Tibial nerve (tissue), 4 donors: ENCODE data around the gene LHFPL5. TPM values are rescaled to one million over a fixed set of nuclear protein-coding genes. Genes with fewer than 3 reads are reported as not detected.

Source experiments
- DNase-seq, 2 donors: peaks; one replicate each; pipeline ENCODE4 v3.0.0-alpha.2; 2019; ENCODE audit warnings: low spot score in 2 of 2
- H3K27ac ChIP-seq, 4 donors: fragments of 200-600 bp; sonication (generic) in 3 of 4; one replicate each; pipeline ENCODE4 v1.5.1; 2017 to 2019; ENCODE audit warnings: mild to moderate bottlenecking in 1 of 4
- H3K27me3 ChIP-seq, 2 donors: fragments of 200-600 bp; sonication (generic) in 1 of 2; one replicate each; pipeline versions ENCODE4 v1.5.1 to v1.6.0; 2017 to 2019
- H3K36me3 ChIP-seq, 3 donors: fragments of 200-600 bp; sonication (generic); one replicate each; pipeline ENCODE4 v1.5.1; 2018 to 2019
- H3K4me1 ChIP-seq, 4 donors: fragments of 200-600 bp; sonication (generic) in 3 of 4; one replicate each; pipeline ENCODE4 v1.5.1; 2017 to 2019
- H3K4me3 ChIP-seq, 4 donors: fragments of 200-600 bp; sonication (generic) in 3 of 4; one replicate each; pipeline ENCODE4 v1.5.1; 2017 to 2019; ENCODE audit warnings: mild to moderate bottlenecking in 1 of 4, moderate library complexity in 1 of 4
- H3K9me3 ChIP-seq, 4 donors: fragments of 200-600 bp; sonication (generic) in 3 of 4; one replicate each; pipeline ENCODE4 v1.5.1; 2017 to 2019
- CTCF ChIP-seq, 5 experiments: fragments of 200-600 bp in 3 of 5; fragments of 450-650 bp in 2 of 5; sonication (generic) in 3 of 5; IDR thresholded peaks; one replicate each; pipeline ENCODE4 v1.5.1; 2016 to 2019; ENCODE audit warnings: antibody characterized with exemption in 5 of 5, mild to moderate bottlenecking in 3 of 5, moderate library complexity in 2 of 5
- EP300 ChIP-seq, 2 donors: sonication (generic); formaldehyde crosslinking; IDR thresholded peaks; one replicate each; pipeline ENCODE4 v1.6.1; 2017; ENCODE audit warnings: antibody characterized with exemption in 2 of 2, mild to moderate bottlenecking in 1 of 2
- POLR2A ChIP-seq, 2 donors: fragments of 450-650 bp; IDR thresholded peaks; one replicate each; pipeline ENCODE4 v1.6.1; 2017; ENCODE audit warnings: antibody characterized with exemption in 2 of 2, mild to moderate bottlenecking in 2 of 2, moderate library complexity in 2 of 2
- WGBS, 2 donors: methylation state at CpG; one replicate each; pipeline ENCODE4 v1.1.5; 2018; 5-methylcytosine and 5-hydroxymethylcytosine counted together
- total RNA-seq, 4 donors: library from RNA; depleted of rRNA; stranded (reverse); fragments of >200 nt; gene quantifications; one replicate each; pipeline ENCODE4 v1.1.0, GENCODE V29; 2016

Gene LHFPL5
- total RNA-seq, 4 donors from 2014 or later: not detected

- no peaks in the 10 kb centered on the region for H3K9me3 ChIP-seq
- no peaks in the 10 kb centered on the region for H3K36me3 ChIP-seq
- no peak overlapping the region for H3K4me3 ChIP-seq
- no peak overlapping the region for H3K27ac ChIP-seq
- no peaks in the 10 kb centered on the region for H3K4me1 ChIP-seq
- WGBS, 2 donors: 48 to 63% methylated on average over 5 of the region's 5 CpGs
- TF ChIP-seq EP300 (IDR thresholded peaks at IDR 0.05): no peak
- no peak for TF ChIP-seq CTCF (IDR thresholded peaks at IDR 0.05)
- TF ChIP-seq POLR2A (IDR thresholded peaks at IDR 0.05): no peak
- peaks cover 0 to 40% of the 10 kb centered on the region in 2 donors for H3K27me3 ChIP-seq
- DNase-seq: no peak
These were observed 14.5 kb upstream of the LHFPL5 start for GRCh38 chr6:35790683-35791082.

GRCh38 chr6:35794536-35795452 lies 10.4 kb upstream of the LHFPL5 start:
- H3K27ac ChIP-seq: no peak overlapping the region
- H3K27me3 ChIP-seq: peaks cover 0 to 2% of the 10 kb centered on the region in 2 donors
- DNase-seq: no peak
- no peak for TF ChIP-seq POLR2A (IDR thresholded peaks at IDR 0.05)
- no peak for TF ChIP-seq EP300 (IDR thresholded peaks at IDR 0.05)
- TF ChIP-seq CTCF (IDR thresholded peaks at IDR 0.05): no peak
- no peaks in the 10 kb centered on the region for H3K9me3 ChIP-seq
- WGBS, 2 donors: 88 to 89% methylated on average over 17 of the region's 17 CpGs
- H3K36me3 ChIP-seq: no peaks in the 10 kb centered on the region
- H3K4me3 ChIP-seq: no peak overlapping the region
- no peaks in the 10 kb centered on the region for H3K4me1 ChIP-seq

- WGBS, 2 donors: 85% methylated on average over 11 of the region's 11 CpGs
- no peak for DNase-seq
- H3K27me3 ChIP-seq: no peaks in the 10 kb centered on the region
- no peaks in the 10 kb centered on the region for H3K9me3 ChIP-seq
- no peaks in the 10 kb centered on the region for H3K4me1 ChIP-seq
- TF ChIP-seq CTCF (IDR thresholded peaks at IDR 0.05) (no peak), EP300 (IDR thresholded peaks at IDR 0.05) (no peak), POLR2A (IDR thresholded peaks at IDR 0.05) (no peak)
- no peak overlapping the region for H3K27ac ChIP-seq
- no peaks in the 10 kb centered on the region for H3K36me3 ChIP-seq
- no peak overlapping the region for H3K4me3 ChIP-seq
These were observed 9.6 kb upstream of the LHFPL5 start for GRCh38 chr6:35795453-35796071.

- no peaks in the 10 kb centered on the region for H3K36me3 ChIP-seq
- TF ChIP-seq EP300 (IDR thresholded peaks at IDR 0.05): no peak
- TF ChIP-seq POLR2A (IDR thresholded peaks at IDR 0.05): no peak
- TF ChIP-seq CTCF (IDR thresholded peaks at IDR 0.05): no peak
- H3K4me1 ChIP-seq: no peaks in the 10 kb centered on the region
- no peaks in the 10 kb centered on the region for H3K9me3 ChIP-seq
- DNase-seq: no peak
- no peaks in the 10 kb centered on the region for H3K27me3 ChIP-seq
- no peak overlapping the region for H3K4me3 ChIP-seq
- no peak overlapping the region for H3K27ac ChIP-seq
- 81 to 86% methylated on average over 4 of the region's 4 CpGs for WGBS, 2 donors
These were observed 8.9 kb upstream of the LHFPL5 start for GRCh38 chr6:35796236-35796635.
